ENCODE data around the gene CBX5. TPM values are rescaled to one million over a fixed set of nuclear protein-coding genes. Genes with fewer than 3 reads are reported as not detected.

CBX5 gene
- total and polyA plus RNA-seq, 2 donors (not counting 1 experiment from before 2014, with no cell fraction given): 27.7 to 64.0 TPM

DNA sequence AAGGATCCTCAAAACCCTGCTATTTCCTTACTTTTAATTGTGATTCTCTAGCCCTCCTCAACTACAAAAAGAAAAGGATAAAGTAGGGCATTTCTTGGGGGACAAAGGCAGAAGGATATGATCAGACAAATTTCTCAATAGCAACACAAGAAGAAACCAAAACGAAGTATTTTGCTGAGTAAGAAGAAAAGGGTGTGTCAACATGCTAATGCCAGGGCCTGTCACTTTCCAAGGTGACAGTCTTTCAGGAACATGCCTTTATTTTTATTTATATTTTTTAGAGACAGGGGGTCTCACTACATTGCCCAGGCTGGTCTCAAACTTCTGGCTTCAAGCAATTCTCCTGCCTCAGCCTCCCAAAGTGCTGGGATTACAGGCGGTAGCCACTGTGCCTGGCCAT lies 39.8 kb downstream of the CBX5 start:
- Histone ChIP-seq H3K4me1 (ENCODE audit: control insufficient read depth, extremely low read depth, insufficient read depth, low read length) (no peaks in the 10 kb centered on the region), H2AFZ (ENCODE audit: low read length) (no peak overlapping the region), H3K4me2 (ENCODE audit: extremely low read depth, insufficient read depth, low read length) (no peak overlapping the region), H3K36me3 (ENCODE audit: control insufficient read depth, insufficient read depth, low read length) (peaks cover 5% of the 10 kb centered on the region), H3K27me3 (ENCODE audit: control insufficient read depth, insufficient read depth, low read length) (no peaks in the 10 kb centered on the region), H3K27ac (ENCODE audit: insufficient read depth, low read length) (no peak overlapping the region), H3K9me3 (ENCODE audit: control insufficient read depth, insufficient read depth, low read depth, low read length) (no peaks in the 10 kb centered on the region), H3K9ac (ENCODE audit: insufficient read depth, low read length) (no peak overlapping the region), H4K20me1 (ENCODE audit: control insufficient read depth, extremely low read depth, insufficient read depth, low read length) (no peaks in the 10 kb centered on the region), H3K4me3 (replicated peaks in 1 of 4; ENCODE audit: control extremely low read depth in 1 of 4, insufficient read depth in 1 of 4, low read depth in 3 of 4, low read length in 4 of 4) (no peak overlapping the region), H3K79me2 (ENCODE audit: control insufficient read depth, insufficient read depth, low read length) (no peaks in the 10 kb centered on the region)
- no peak for DNase-seq (ENCODE audit: low read depth in 2 of 2)
- TF ChIP-seq, protein P1, sequence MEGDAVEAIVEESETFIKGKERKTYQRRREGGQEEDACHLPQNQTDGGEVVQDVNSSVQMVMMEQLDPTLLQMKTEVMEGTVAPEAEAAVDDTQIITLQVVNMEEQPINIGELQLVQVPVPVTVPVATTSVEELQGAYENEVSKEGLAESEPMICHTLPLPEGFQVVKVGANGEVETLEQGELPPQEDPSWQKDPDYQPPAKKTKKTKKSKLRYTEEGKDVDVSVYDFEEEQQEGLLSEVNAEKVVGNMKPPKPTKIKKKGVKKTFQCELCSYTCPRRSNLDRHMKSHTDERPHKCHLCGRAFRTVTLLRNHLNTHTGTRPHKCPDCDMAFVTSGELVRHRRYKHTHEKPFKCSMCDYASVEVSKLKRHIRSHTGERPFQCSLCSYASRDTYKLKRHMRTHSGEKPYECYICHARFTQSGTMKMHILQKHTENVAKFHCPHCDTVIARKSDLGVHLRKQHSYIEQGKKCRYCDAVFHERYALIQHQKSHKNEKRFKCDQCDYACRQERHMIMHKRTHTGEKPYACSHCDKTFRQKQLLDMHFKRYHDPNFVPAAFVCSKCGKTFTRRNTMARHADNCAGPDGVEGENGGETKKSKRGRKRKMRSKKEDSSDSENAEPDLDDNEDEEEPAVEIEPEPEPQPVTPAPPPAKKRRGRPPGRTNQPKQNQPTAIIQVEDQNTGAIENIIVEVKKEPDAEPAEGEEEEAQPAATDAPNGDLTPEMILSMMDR (conservative IDR thresholded peaks at IDR 0.05 in 1 of 2, IDR thresholded peaks at IDR 0.05 in 1 of 2; ENCODE audit: low read depth in 1 of 2, low read length in 2 of 2): no peak
- no peak for TF ChIP-seq EZH2 (IDR thresholded peaks at IDR 0.05; ENCODE audit: low read length, missing control alignments)

GRCh38 chr12:54239620-54240019 lies 40.3 kb downstream of the CBX5 start:
- H3K36me3 ChIP-seq (ENCODE audit: control insufficient read depth, insufficient read depth, low read length): peaks cover 5% of the 10 kb centered on the region
- no peak for TF ChIP-seq EZH2 (IDR thresholded peaks at IDR 0.05; ENCODE audit: low read length, missing control alignments)
- TF ChIP-seq, protein P1 (conservative IDR thresholded peaks at IDR 0.05 in 1 of 2, IDR thresholded peaks at IDR 0.05 in 1 of 2; ENCODE audit: low read depth in 1 of 2, low read length in 2 of 2): no peak
- no peak for DNase-seq (ENCODE audit: low read depth in 2 of 2)

DNA sequence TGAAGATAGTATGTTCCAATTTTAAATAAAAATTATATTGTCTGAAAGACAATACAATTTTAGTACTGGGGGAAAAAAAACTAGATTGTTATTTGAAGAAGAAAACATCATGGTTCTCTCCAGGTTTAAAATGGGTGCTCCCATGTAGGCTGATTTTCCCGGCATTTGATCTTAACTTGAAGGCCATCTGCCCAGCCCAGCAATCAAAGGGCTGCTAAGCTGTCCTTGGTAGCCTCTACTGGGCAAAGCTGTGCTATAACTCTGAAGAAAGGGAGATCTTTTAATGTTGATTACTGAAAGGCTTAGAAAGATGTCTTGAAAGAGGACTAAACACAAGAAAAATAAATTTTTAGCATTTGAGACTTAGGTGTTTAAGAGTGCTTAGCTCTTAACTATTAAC lies 41.4 kb downstream of the CBX5 start:
- no peak for TF ChIP-seq EZH2 (IDR thresholded peaks at IDR 0.05; ENCODE audit: low read length, missing control alignments)
- TF ChIP-seq, protein P1 (conservative IDR thresholded peaks at IDR 0.05 in 1 of 2, IDR thresholded peaks at IDR 0.05 in 1 of 2; ENCODE audit: low read depth in 1 of 2, low read length in 2 of 2): no peak

More at GRCh38 chr12:54239620-54240019, 40.3 kb downstream of the CBX5 start:
- H3K4me3 ChIP-seq (replicated peaks in 1 of 4; ENCODE audit: control extremely low read depth in 1 of 4, insufficient read depth in 1 of 4, low read depth in 3 of 4, low read length in 4 of 4): no peak overlapping the region
- H3K27ac ChIP-seq (ENCODE audit: insufficient read depth, low read length): no peak overlapping the region
- no peak overlapping the region for H3K4me2 ChIP-seq (ENCODE audit: extremely low read depth, insufficient read depth, low read length)
- no peak overlapping the region for H2AFZ ChIP-seq (ENCODE audit: low read length)
- no peaks in the 10 kb centered on the region for H3K79me2 ChIP-seq (ENCODE audit: control insufficient read depth, insufficient read depth, low read length)
- no peak overlapping the region for H3K9ac ChIP-seq (ENCODE audit: insufficient read depth, low read length)
- H3K9me3 ChIP-seq (ENCODE audit: control insufficient read depth, insufficient read depth, low read depth, low read length): no peaks in the 10 kb centered on the region
- no peaks in the 10 kb centered on the region for H3K4me1 ChIP-seq (ENCODE audit: control insufficient read depth, extremely low read depth, insufficient read depth, low read length)
- H3K27me3 ChIP-seq (ENCODE audit: control insufficient read depth, insufficient read depth, low read length): no peaks in the 10 kb centered on the region
- H4K20me1 ChIP-seq (ENCODE audit: control insufficient read depth, extremely low read depth, insufficient read depth, low read length): no peaks in the 10 kb centered on the region

More for the DNA sequence above, 41.4 kb downstream of the CBX5 start:
- no peaks in the 10 kb centered on the region for H3K79me2 ChIP-seq (ENCODE audit: control insufficient read depth, insufficient read depth, low read length)
- H4K20me1 ChIP-seq (ENCODE audit: control insufficient read depth, extremely low read depth, insufficient read depth, low read length): no peaks in the 10 kb centered on the region
- peaks cover 5% of the 10 kb centered on the region for H3K36me3 ChIP-seq (ENCODE audit: control insufficient read depth, insufficient read depth, low read length)
- H3K4me3 ChIP-seq (replicated peaks in 1 of 4; ENCODE audit: control extremely low read depth in 1 of 4, insufficient read depth in 1 of 4, low read depth in 3 of 4, low read length in 4 of 4): no peak overlapping the region
- no peak overlapping the region for H3K27ac ChIP-seq (ENCODE audit: insufficient read depth, low read length)
- no peaks in the 10 kb centered on the region for H3K4me1 ChIP-seq (ENCODE audit: control insufficient read depth, extremely low read depth, insufficient read depth, low read length)
- H3K9me3 ChIP-seq (ENCODE audit: control insufficient read depth, insufficient read depth, low read depth, low read length): no peaks in the 10 kb centered on the region
- no peak for DNase-seq (ENCODE audit: low read depth in 2 of 2)
- H3K27me3 ChIP-seq (ENCODE audit: control insufficient read depth, insufficient read depth, low read length): no peaks in the 10 kb centered on the region
- no peak overlapping the region for H2AFZ ChIP-seq (ENCODE audit: low read length)
- no peak overlapping the region for H3K9ac ChIP-seq (ENCODE audit: insufficient read depth, low read length)
- H3K4me2 ChIP-seq (ENCODE audit: extremely low read depth, insufficient read depth, low read length): no peak overlapping the region
